Peyer's patch (tissue), 4 donors: ENCODE results near the gene GRK2. TPM values are rescaled to one million over a fixed set of nuclear protein-coding genes. Genes with fewer than 3 reads are reported as not detected.

Source experiments
- DNase-seq, 3 donors: peaks; one replicate each; pipeline ENCODE4 v3.0.0-alpha.2; 2017 to 2019
- H3K27ac ChIP-seq, 4 donors: fragments of 200-600 bp; sonication (generic); one replicate each; pipeline ENCODE4 v1.5.1; 2016 to 2019
- H3K27me3 ChIP-seq, 2 donors: fragments of 200-600 bp; sonication (generic); one replicate each; pipeline ENCODE4 v1.5.1; 2019
- H3K36me3 ChIP-seq, 3 donors: fragments of 200-600 bp; sonication (generic); one replicate each; pipeline ENCODE4 v1.5.1; 2016 to 2019
- H3K4me1 ChIP-seq, 4 donors: fragments of 200-600 bp; sonication (generic); one replicate each; pipeline ENCODE4 v1.5.1; 2016 to 2019
- H3K4me3 ChIP-seq, 4 donors: fragments of 200-600 bp; sonication (generic); 1 replicate in 3 of 4; 2 replicates in 1 of 4; pipeline ENCODE4 v1.5.1; 2016 to 2019; ENCODE audit warnings: mild to moderate bottlenecking in 1 of 4
- H3K9me3 ChIP-seq, 4 donors: fragments of 200-600 bp; sonication (generic); one replicate each; pipeline ENCODE4 v1.5.1; 2016 to 2019; ENCODE audit warnings: mild to moderate bottlenecking in 1 of 4
- CTCF ChIP-seq, 6 experiments: fragments of 450-650 bp in 4 of 6; fragments of 200-600 bp in 2 of 6; sonication (generic) in 1 of 6; IDR thresholded peaks; one replicate each; pipeline ENCODE4 v1.5.1; 2017 to 2019; ENCODE audit warnings: antibody characterized with exemption in 6 of 6, mild to moderate bottlenecking in 3 of 6, moderate library complexity in 1 of 6
- POLR2A ChIP-seq, 2 donors: fragments of 450-650 bp; IDR thresholded peaks; one replicate each; pipeline ENCODE4 v1.5.1; 2017; ENCODE audit warnings: antibody characterized with exemption in 2 of 2, mild to moderate bottlenecking in 2 of 2, moderate library complexity in 2 of 2
- total RNA-seq, 4 donors: library from RNA; depleted of rRNA; stranded (reverse); fragments of >200 nt; gene quantifications; one replicate each; pipeline ENCODE4 v1.1.0, GENCODE V29; 2016

Gene GRK2
- total RNA-seq, 4 donors from 2014 or later: 103 to 276 (median 163) TPM

GRCh38 chr11:67265633-67266448, 432 bp upstream of the GRK2 start:
- H3K27ac ChIP-seq: peak overlapping the region; percentile 57 to 99 (median 63)
- TF ChIP-seq POLR2A (IDR thresholded peaks at IDR 0.05) (no peak), CTCF (IDR thresholded peaks at IDR 0.05) (peak; percentile 70 to 96 (median 92))
- H3K36me3 ChIP-seq: peaks cover 0 to 6% (median 0%) of the 10 kb centered on the region in 3 donors
- peak overlapping the region in 2 of 4 donors; percentile 17 to 36 for H3K4me3 ChIP-seq
- H3K4me1 ChIP-seq: peaks cover 15 to 62% (median 47%) of the 10 kb centered on the region in 4 donors
- DNase-seq: peak; percentile 74 to 88 (median 87)
- no peaks in the 10 kb centered on the region for H3K27me3 ChIP-seq
- H3K9me3 ChIP-seq: no peaks in the 10 kb centered on the region

DNA sequence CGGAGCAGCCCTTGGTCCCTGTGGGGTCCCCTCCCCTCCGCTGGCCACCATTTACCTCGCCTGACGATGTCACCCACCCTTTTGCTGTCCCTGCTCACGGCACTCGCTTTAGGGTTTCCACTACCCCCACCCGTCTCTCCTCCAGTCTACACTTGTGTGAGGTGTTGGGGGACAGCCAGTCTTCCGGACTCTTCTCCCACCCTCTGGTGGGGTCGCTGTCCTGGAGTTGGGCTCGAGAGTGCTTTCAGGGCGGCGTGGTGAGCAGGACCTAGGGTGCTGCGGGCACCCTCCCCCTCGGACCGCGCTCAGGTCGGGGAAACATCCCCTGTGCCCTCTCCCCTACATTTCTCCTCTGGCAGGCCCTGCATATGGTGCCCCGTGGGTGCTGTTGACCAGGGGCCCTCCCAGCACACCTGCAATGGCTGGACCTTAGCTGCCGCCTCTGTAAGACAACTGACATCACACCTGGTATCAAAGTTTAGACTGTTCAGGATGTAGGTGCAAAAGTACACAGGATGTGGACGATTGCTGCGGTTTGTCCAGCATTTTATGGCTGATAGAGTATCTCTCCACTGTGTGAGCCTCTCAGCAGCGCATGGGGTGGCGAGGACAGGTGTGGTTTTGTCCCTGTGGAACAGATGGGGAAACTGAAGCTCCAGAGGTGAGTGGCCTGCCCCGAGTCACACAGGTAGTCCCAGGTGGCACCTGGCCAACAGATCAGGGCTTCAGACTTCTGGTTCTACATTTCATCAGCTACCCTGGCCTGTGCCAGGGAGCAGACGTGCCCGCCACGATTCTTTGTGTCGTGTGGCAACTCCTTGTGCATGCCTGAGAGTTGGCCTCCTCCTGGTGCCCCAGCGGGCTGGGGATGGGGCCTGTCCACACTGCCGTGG, 1.2 kb downstream of the GRK2 start:
- Histone ChIP-seq H3K4me1 (peaks cover 15 to 64% (median 57%) of the 10 kb centered on the region in 4 donors), H3K27me3 (no peaks in the 10 kb centered on the region), H3K36me3 (peaks cover 0 to 15% (median 0%) of the 10 kb centered on the region in 3 donors), H3K27ac (peak overlapping the region; percentile 90 to 100 (median 98)), H3K4me3 (peak overlapping the region; percentile 72 to 98 (median 94)), H3K9me3 (no peaks in the 10 kb centered on the region)
- TF ChIP-seq CTCF (IDR thresholded peaks at IDR 0.05) (peak in 1 of 6 experiments; percentile 2), POLR2A (IDR thresholded peaks at IDR 0.05) (peak; percentile 95 to 96)
- DNase-seq: peak; percentile 87 to 96 (median 89)

DNA sequence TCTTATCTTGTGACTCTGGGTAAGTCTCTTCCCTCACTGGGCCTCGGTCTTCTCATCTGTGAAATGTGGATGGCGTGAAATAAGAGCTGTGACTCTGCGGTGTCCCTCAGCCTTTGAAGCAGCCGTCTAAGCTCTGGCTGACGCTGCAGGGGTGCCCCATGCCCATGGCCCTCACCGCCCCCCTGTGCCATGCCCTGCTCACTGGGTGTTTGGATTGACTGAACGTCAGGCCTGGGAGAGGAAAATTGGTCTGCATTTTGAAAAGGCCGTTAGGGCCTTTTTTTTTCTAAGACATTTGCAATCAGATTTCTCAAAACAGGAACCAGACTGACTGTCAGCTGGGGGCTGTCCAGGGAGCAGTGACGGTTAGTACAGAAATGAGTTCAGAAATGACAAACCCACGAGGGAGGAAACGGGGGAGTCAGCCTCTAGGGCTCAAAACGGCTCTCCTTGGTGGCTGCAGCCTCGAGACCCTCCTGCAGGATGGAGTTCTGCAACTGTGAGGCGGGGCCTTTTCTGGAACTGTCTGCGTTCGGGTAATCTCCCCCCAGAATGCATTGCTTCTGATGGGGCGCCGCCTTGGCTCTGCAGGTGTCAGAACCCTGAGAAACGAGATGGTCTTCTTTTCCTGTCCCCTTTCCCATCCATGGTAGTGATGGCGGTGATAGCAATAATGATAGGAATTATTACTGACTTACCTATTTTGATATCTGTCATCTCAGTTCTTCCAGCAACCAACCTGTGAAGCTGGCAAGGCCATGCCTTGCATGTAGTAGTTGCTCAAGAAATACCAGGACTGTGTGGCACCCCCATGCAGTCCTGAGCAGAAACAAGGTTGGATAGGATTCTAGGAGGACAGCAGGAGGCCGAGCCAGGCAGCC, 2.0 kb downstream of the GRK2 start:
- H3K4me3 ChIP-seq: peak overlapping the region; percentile 72 to 98 (median 94)
- H3K36me3 ChIP-seq: peaks cover 0 to 21% (median 0%) of the 10 kb centered on the region in 3 donors
- DNase-seq: peak; percentile 51 to 79 (median 76)
- TF ChIP-seq POLR2A (IDR thresholded peaks at IDR 0.05) (no peak), CTCF (IDR thresholded peaks at IDR 0.05) (no peak)
- H3K27ac ChIP-seq: peak overlapping the region; percentile 90 to 100 (median 98)
- H3K27me3 ChIP-seq: no peaks in the 10 kb centered on the region
- H3K9me3 ChIP-seq: no peaks in the 10 kb centered on the region
- H3K4me1 ChIP-seq: peaks cover 15 to 64% (median 60%) of the 10 kb centered on the region in 4 donors

DNA sequence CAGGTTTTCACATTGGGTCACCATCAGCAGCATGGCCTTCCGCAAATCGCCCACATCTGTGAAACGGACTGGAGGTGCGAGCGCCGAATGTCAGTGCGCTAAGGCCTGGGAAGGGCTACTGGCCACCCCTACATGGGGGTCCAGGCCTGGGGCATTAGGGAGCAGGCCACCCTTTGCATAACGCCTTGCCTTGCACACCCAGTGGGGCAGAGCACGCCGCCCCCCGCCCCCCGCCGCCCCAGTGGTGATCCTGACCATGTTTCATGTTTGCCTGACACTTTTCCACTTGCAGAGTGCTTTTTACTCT, 2.6 kb downstream of the GRK2 start:
- H3K27ac ChIP-seq: peak overlapping the region; percentile 90 to 100 (median 98)
- H3K9me3 ChIP-seq: no peaks in the 10 kb centered on the region
- DNase-seq: peak in 2 of 3 donors; percentile 30 to 44
- peaks cover 0 to 21% (median 0%) of the 10 kb centered on the region in 3 donors for H3K36me3 ChIP-seq
- peaks cover 15 to 70% (median 66%) of the 10 kb centered on the region in 4 donors for H3K4me1 ChIP-seq
- peak overlapping the region in 3 of 4 donors; percentile 72 to 97 (median 92) for H3K4me3 ChIP-seq
- TF ChIP-seq CTCF (IDR thresholded peaks at IDR 0.05) (no peak), POLR2A (IDR thresholded peaks at IDR 0.05) (no peak)
- H3K27me3 ChIP-seq: no peaks in the 10 kb centered on the region
